OCI-LY3 (cell line): ENCODE data around the gene AMFR.

Source experiments
- H2AFZ ChIP-seq: fragments of 200-600, 300-600 bp; shearing (Covaris generic); 2 replicates; pipeline ENCODE4 v1.6.0; 2014; ENCODE audit warnings: antibody characterized with exemption, low read depth, low read length
- H3K27ac ChIP-seq: fragments of 200-600, 300-600 bp; sonication (generic); 2 replicates; pipeline ENCODE4 v1.5.1; 2014; ENCODE audit warnings: mild to moderate bottlenecking, low read length, moderate library complexity, mixed read lengths
- H3K27me3 ChIP-seq: fragments of 200-600, 300-600 bp; sonication (generic); 2 replicates; pipeline ENCODE4 v1.6.1; 2014; ENCODE audit warnings: low read depth, low read length, mixed read lengths
- H3K36me3 ChIP-seq: fragments of 200-600, 300-600 bp; sonication (generic); replicated peaks from 2 replicates; pipeline ENCODE3; 2014; ENCODE audit warnings: low read depth, low read length, mixed read lengths
- H3K4me1 ChIP-seq: fragments of 300-600, 200-600 bp; sonication (generic); 2 replicates; pipeline ENCODE4 v1.6.1; 2014; ENCODE audit warnings: low read length, mixed read lengths
- H3K4me2 ChIP-seq: fragments of 200-600, 300-600 bp; sonication (generic); 2 replicates; pipeline ENCODE4 v1.6.1; 2014; ENCODE audit warnings: low read length, mixed read lengths
- H3K4me3 ChIP-seq: fragments of 300-600, 200-600 bp; sonication (generic); 2 replicates; pipeline ENCODE4 v1.5.1; 2014; ENCODE audit warnings: antibody characterized with exemption, mild to moderate bottlenecking, low read length, moderate library complexity
- H3K79me2 ChIP-seq: fragments of 300-600, 200-600 bp; shearing (Covaris generic); 2 replicates; pipeline ENCODE4 v1.6.1; 2014; ENCODE audit warnings: mild to moderate bottlenecking, low read length, mixed read lengths
- H3K9ac ChIP-seq: fragments of 300-600, 200-600 bp; shearing (Covaris generic); 2 replicates; pipeline ENCODE4 v1.6.0; 2014; ENCODE audit warnings: mild to moderate bottlenecking, low read length, moderate library complexity
- H3K9me3 ChIP-seq: fragments of 200-600, 300-600 bp; shearing (Covaris generic); 2 replicates; pipeline ENCODE4 v1.6.1; 2014; ENCODE audit warnings: low read length, mixed read lengths; ENCODE audit not compliant: insufficient read depth
- H4K20me1 ChIP-seq: fragments of 200-600, 300-600 bp; sonication (generic); 2 replicates; pipeline ENCODE4 v1.6.1; 2016; ENCODE audit warnings: low read length, mixed read lengths; ENCODE audit not compliant: insufficient read depth
- CTCF ChIP-seq: fragments of 200-600, 300-600 bp; sonication (generic); IDR thresholded peaks from 2 replicates; pipeline ENCODE4 v1.5.1; 2014; ENCODE audit warnings: antibody characterized with exemption, low read length, low read depth
- EZH2phosphoT487 ChIP-seq: fragments of 200-600 bp; shearing (Covaris generic); IDR thresholded peaks from 2 replicates; pipeline ENCODE4 v1.6.1; 2018; ENCODE audit warnings: antibody characterized with exemption, mixed run types, low read depth

Gene AMFR

GRCh38 chr16:56369202-56369601 is 56.1 kb downstream of the AMFR start:
- no peak overlapping the region for H3K9ac ChIP-seq
- H3K27ac ChIP-seq, result no peak overlapping the region
- no peak overlapping the region for H2AFZ ChIP-seq
- H4K20me1 ChIP-seq, result peaks cover 27% of the 10 kb centered on the region
- no peak overlapping the region for H3K4me3 ChIP-seq
- H3K36me3 ChIP-seq, result peaks cover 51% of the 10 kb centered on the region
- H3K4me2 ChIP-seq, result no peak overlapping the region
- no peaks in the 10 kb centered on the region for H3K9me3 ChIP-seq
- H3K79me2 ChIP-seq, result peaks cover 24% of the 10 kb centered on the region
- no peaks in the 10 kb centered on the region for H3K27me3 ChIP-seq
- no peaks in the 10 kb centered on the region for H3K4me1 ChIP-seq
- TF ChIP-seq EZH2phosphoT487 (no peak), CTCF (no peak)

GRCh38 chr16:56368545-56368944 is 56.8 kb downstream of the AMFR start:
- Histone ChIP-seq H3K9ac (no peak overlapping the region), H4K20me1 (peaks cover 26% of the 10 kb centered on the region), H3K27me3 (no peaks in the 10 kb centered on the region), H3K79me2 (peaks cover 22% of the 10 kb centered on the region), H3K4me1 (no peaks in the 10 kb centered on the region), H3K27ac (no peak overlapping the region), H2AFZ (no peak overlapping the region), H3K4me2 (no peak overlapping the region), H3K4me3 (no peak overlapping the region), H3K36me3 (peaks cover 57% of the 10 kb centered on the region), H3K9me3 (no peaks in the 10 kb centered on the region)
- TF ChIP-seq EZH2phosphoT487, result no peak
- no peak for TF ChIP-seq CTCF

GRCh38 chr16:56367764-56368163 is 57.6 kb downstream of the AMFR start:
- Histone ChIP-seq H3K79me2 (peaks cover 14% of the 10 kb centered on the region), H4K20me1 (peaks cover 19% of the 10 kb centered on the region), H3K9ac (no peak overlapping the region), H3K4me3 (no peak overlapping the region), H3K27me3 (no peaks in the 10 kb centered on the region), H3K4me1 (no peaks in the 10 kb centered on the region), H3K27ac (no peak overlapping the region), H2AFZ (no peak overlapping the region), H3K4me2 (no peak overlapping the region), H3K36me3 (peaks cover 60% of the 10 kb centered on the region), H3K9me3 (no peaks in the 10 kb centered on the region)
- TF ChIP-seq EZH2phosphoT487, result no peak
- TF ChIP-seq CTCF, result no peak

- peaks cover 65% of the 10 kb centered on the region for H3K36me3 ChIP-seq
- H3K9me3 ChIP-seq, result no peaks in the 10 kb centered on the region
- H3K4me2 ChIP-seq, result no peak overlapping the region
- peaks cover 11% of the 10 kb centered on the region for H4K20me1 ChIP-seq
- H3K27me3 ChIP-seq, result no peaks in the 10 kb centered on the region
- peaks cover 8% of the 10 kb centered on the region; the same call in 1 of the 2 replicates for H3K79me2 ChIP-seq
- H3K4me3 ChIP-seq, result no peak overlapping the region
- H3K4me1 ChIP-seq, result no peaks in the 10 kb centered on the region
- TF ChIP-seq EZH2phosphoT487, result no peak
- no peak for TF ChIP-seq CTCF
- no peak overlapping the region for H3K9ac ChIP-seq
- H2AFZ ChIP-seq, result no peak overlapping the region
- H3K27ac ChIP-seq, result no peak overlapping the region
Observed at GRCh38 chr16:56366945-56367344, 58.4 kb downstream of the AMFR start.
